Activated naive CD4-positive, alpha-beta T cell treated with anti-CD3 and anti-CD28 coated beads, Interleukin-2, amount 10 ng/mL, durations not matched to agents 7 days and 5 days (primary cell): Measurements from ENCODE around the gene CD44.

Experiments
- CTCF ChIA-PET: fragments of 350-600 bp; sonication (Branson Sonifier 250); formaldehyde crosslinking; loops from one replicate; lab custom pipeline; 2021; ENCODE audit warnings: antibody characterized with exemption; lab: Charles Lee
- DNase-seq: peaks from one replicate; pipeline ENCODE4 v3.0.0-alpha.2; 2020
- H3K27ac Mint-ChIP-seq: one replicate; pipeline ENCODE4 v1.8.0; 2021; ENCODE audit warnings: mild to moderate bottlenecking, moderate library complexity, mixed read lengths
- H3K27me3 Mint-ChIP-seq: one replicate; pipeline ENCODE4 v1.8.0; 2021; ENCODE audit warnings: mild to moderate bottlenecking, mixed read lengths
- H3K36me3 Mint-ChIP-seq: one replicate; pipeline ENCODE4 v1.8.0; 2021; ENCODE audit warnings: mixed read lengths
- H3K4me1 Mint-ChIP-seq: one replicate; pipeline ENCODE4 v1.8.0; 2021; ENCODE audit warnings: mixed read lengths
- H3K4me3 Mint-ChIP-seq: one replicate; pipeline ENCODE4 v1.8.0; 2021; ENCODE audit warnings: mild to moderate bottlenecking, moderate library complexity, mixed read lengths
- H3K9me3 Mint-ChIP-seq: one replicate; pipeline ENCODE4 v1.8.0; 2021; ENCODE audit warnings: mixed read lengths

The CD44 gene

GRCh38 chr11:35245786-35246185 lies 106.8 kb downstream of the CD44 start:
- peaks cover 9% of the 10 kb centered on the region for H3K36me3 Mint-ChIP-seq
- no peaks in the 10 kb centered on the region for H3K27me3 Mint-ChIP-seq
- DNase-seq, result no peak
- H3K27ac Mint-ChIP-seq, result no peak overlapping the region
- H3K4me1 Mint-ChIP-seq, result peaks cover 48% of the 10 kb centered on the region
- H3K4me3 Mint-ChIP-seq, result no peak overlapping the region
- CTCF ChIA-PET, result interaction anchor here (1.3 to 2.3 kb wide), 4 partner anchors 8 to 319 kb away, joined by 4 to 10 read pairs (median 8); no protein-coding TSS in a partner anchor
- H3K9me3 Mint-ChIP-seq, result peaks cover 16% of the 10 kb centered on the region

GRCh38 chr11:35246745-35247144 lies 107.8 kb downstream of the CD44 start:
- peaks cover 16% of the 10 kb centered on the region for H3K9me3 Mint-ChIP-seq
- H3K36me3 Mint-ChIP-seq, result peaks cover 9% of the 10 kb centered on the region
- H3K27me3 Mint-ChIP-seq, result no peaks in the 10 kb centered on the region
- CTCF ChIA-PET, result interaction anchor here (1.1 to 2.3 kb wide), 4 partner anchors 9 to 320 kb away, joined by 4 to 10 read pairs (median 7); no protein-coding TSS in a partner anchor
- no peak overlapping the region for H3K4me3 Mint-ChIP-seq
- H3K27ac Mint-ChIP-seq, result no peak overlapping the region
- no peak for DNase-seq
- peaks cover 43% of the 10 kb centered on the region for H3K4me1 Mint-ChIP-seq

- Mint-ChIP-seq H3K9me3 (peaks cover 16% of the 10 kb centered on the region), H3K4me1 (peaks cover 36% of the 10 kb centered on the region), H3K27ac (peak overlapping the region; percentile 83), H3K4me3 (no peak overlapping the region), H3K27me3 (no peaks in the 10 kb centered on the region), H3K36me3 (peaks cover 9% of the 10 kb centered on the region)
- DNase-seq, result peak; percentile 63
- CTCF ChIA-PET, result interaction anchor here (1.1 to 2.3 kb wide), 3 partner anchors 9 to 81 kb away, joined by 4 to 10 read pairs (median 10); no protein-coding TSS in a partner anchor
Observed at GRCh38 chr11:35247428-35247827, 108.5 kb downstream of the CD44 start.

GRCh38 chr11:35247863-35248262 lies 108.9 kb downstream of the CD44 start:
- CTCF ChIA-PET, result interaction anchor here (1.1 kb wide), 1 partner anchor 81 kb away, joined by 4 read pairs; no protein-coding TSS in a partner anchor
- Mint-ChIP-seq H3K27me3 (no peaks in the 10 kb centered on the region), H3K4me3 (no peak overlapping the region), H3K9me3 (peaks cover 16% of the 10 kb centered on the region), H3K36me3 (peaks cover 9% of the 10 kb centered on the region), H3K4me1 (peaks cover 32% of the 10 kb centered on the region), H3K27ac (peak overlapping the region; percentile 83)
- peak; percentile 24 for DNase-seq

- no peak overlapping the region for H3K27ac Mint-ChIP-seq
- DNase-seq, result no peak
- H3K36me3 Mint-ChIP-seq, result peaks cover 6% of the 10 kb centered on the region
- no peaks in the 10 kb centered on the region for H3K27me3 Mint-ChIP-seq
- H3K9me3 Mint-ChIP-seq, result peaks cover 16% of the 10 kb centered on the region
- H3K4me3 Mint-ChIP-seq, result no peak overlapping the region
- peaks cover 27% of the 10 kb centered on the region for H3K4me1 Mint-ChIP-seq
- CTCF ChIA-PET, result no interaction called here
Observed at GRCh38 chr11:35248558-35249323, 109.8 kb downstream of the CD44 start.

GRCh38 chr11:35250192-35250591 lies 111.2 kb downstream of the CD44 start:
- Mint-ChIP-seq H3K27me3 (peaks cover 4% of the 10 kb centered on the region), H3K4me1 (peaks cover 24% of the 10 kb centered on the region), H3K9me3 (peaks cover 16% of the 10 kb centered on the region), H3K36me3 (peaks cover 6% of the 10 kb centered on the region), H3K27ac (no peak overlapping the region), H3K4me3 (no peak overlapping the region)
- DNase-seq, result no peak
- CTCF ChIA-PET, result no interaction called here

GRCh38 chr11:35250621-35251020 lies 111.7 kb downstream of the CD44 start:
- H3K36me3 Mint-ChIP-seq, result peaks cover 8% of the 10 kb centered on the region
- DNase-seq, result no peak
- H3K27me3 Mint-ChIP-seq, result peaks cover 4% of the 10 kb centered on the region
- H3K27ac Mint-ChIP-seq, result no peak overlapping the region
- H3K9me3 Mint-ChIP-seq, result peaks cover 16% of the 10 kb centered on the region
- H3K4me1 Mint-ChIP-seq, result peaks cover 24% of the 10 kb centered on the region
- no peak overlapping the region for H3K4me3 Mint-ChIP-seq
- CTCF ChIA-PET, result no interaction called here

GRCh38 chr11:35253237-35253636 lies 114.3 kb downstream of the CD44 start:
- Mint-ChIP-seq H3K9me3 (peaks cover 9% of the 10 kb centered on the region), H3K36me3 (peaks cover 7% of the 10 kb centered on the region), H3K27me3 (peaks cover 4% of the 10 kb centered on the region), H3K4me1 (peaks cover 25% of the 10 kb centered on the region), H3K27ac (no peak overlapping the region), H3K4me3 (no peak overlapping the region)
- CTCF ChIA-PET, result no interaction called here
- no peak for DNase-seq

- CTCF ChIA-PET, result interaction anchor here (0.7 kb wide), 1 partner anchor 215 kb away, joined by 3 read pairs; no protein-coding TSS in a partner anchor
Observed at GRCh38 chr11:35255514-35255913, 116.5 kb downstream of the CD44 start.

GRCh38 chr11:35256296-35256695 lies 117.3 kb downstream of the CD44 start:
- Mint-ChIP-seq H3K4me1 (peaks cover 28% of the 10 kb centered on the region), H3K27me3 (peaks cover 7% of the 10 kb centered on the region), H3K9me3 (peaks cover 1% of the 10 kb centered on the region), H3K36me3 (peaks cover 5% of the 10 kb centered on the region), H3K27ac (no peak overlapping the region), H3K4me3 (no peak overlapping the region)
- DNase-seq, result no peak
- CTCF ChIA-PET, result interaction anchor here (0.7 to 1.3 kb wide), 2 partner anchors 10 to 215 kb away, joined by 3 to 4 read pairs; no protein-coding TSS in a partner anchor

More at GRCh38 chr11:35255514-35255913, 116.5 kb downstream of the CD44 start:
- H3K4me1 Mint-ChIP-seq, result peaks cover 28% of the 10 kb centered on the region
- H3K27ac Mint-ChIP-seq, result no peak overlapping the region
- H3K36me3 Mint-ChIP-seq, result peaks cover 5% of the 10 kb centered on the region
- peaks cover 1% of the 10 kb centered on the region for H3K9me3 Mint-ChIP-seq
- H3K4me3 Mint-ChIP-seq, result no peak overlapping the region
- peaks cover 7% of the 10 kb centered on the region for H3K27me3 Mint-ChIP-seq
- DNase-seq, result no peak

- Mint-ChIP-seq H3K4me3 (no peak overlapping the region), H3K27me3 (peaks cover 16% of the 10 kb centered on the region), H3K4me1 (peaks cover 28% of the 10 kb centered on the region), H3K27ac (peak overlapping the region; percentile 74), H3K9me3 (peaks cover 1% of the 10 kb centered on the region), H3K36me3 (peaks cover 5% of the 10 kb centered on the region)
- CTCF ChIA-PET, result interaction anchor here (0.7 to 1.3 kb wide), 2 partner anchors 9 to 335 kb away, joined by 3 to 4 read pairs; no protein-coding TSS in a partner anchor
- DNase-seq, result no peak
Observed at GRCh38 chr11:35257281-35257680, 118.3 kb downstream of the CD44 start.

GRCh38 chr11:35259529-35259928 lies 120.6 kb downstream of the CD44 start:
- peaks cover 1% of the 10 kb centered on the region for H3K9me3 Mint-ChIP-seq
- H3K27ac Mint-ChIP-seq, result no peak overlapping the region
- CTCF ChIA-PET, result no interaction called here
- peaks cover 5% of the 10 kb centered on the region for H3K36me3 Mint-ChIP-seq
- H3K4me3 Mint-ChIP-seq, result no peak overlapping the region
- peaks cover 28% of the 10 kb centered on the region for H3K4me1 Mint-ChIP-seq
- DNase-seq, result no peak
- peaks cover 15% of the 10 kb centered on the region for H3K27me3 Mint-ChIP-seq

- Mint-ChIP-seq H3K36me3 (peaks cover 2% of the 10 kb centered on the region), H3K4me3 (no peak overlapping the region), H3K27me3 (peaks cover 15% of the 10 kb centered on the region), H3K27ac (no peak overlapping the region), H3K9me3 (peaks cover 1% of the 10 kb centered on the region), H3K4me1 (peaks cover 28% of the 10 kb centered on the region)
- DNase-seq, result no peak
- CTCF ChIA-PET, result interaction anchor here (1.5 kb wide), 1 partner anchor 46 kb away, joined by 5 read pairs; no protein-coding TSS in a partner anchor
Observed at GRCh38 chr11:35260342-35260985, 121.5 kb downstream of the CD44 start.

GRCh38 chr11:35261197-35261596 lies 122.2 kb downstream of the CD44 start:
- Mint-ChIP-seq H3K9me3 (peaks cover 1% of the 10 kb centered on the region), H3K36me3 (peaks cover 2% of the 10 kb centered on the region), H3K27ac (no peak overlapping the region), H3K4me3 (no peak overlapping the region), H3K4me1 (peaks cover 23% of the 10 kb centered on the region), H3K27me3 (peaks cover 15% of the 10 kb centered on the region)
- DNase-seq, result no peak
- CTCF ChIA-PET, result interaction anchor here (0.6 to 1.5 kb wide), 3 partner anchors 45 to 1521 kb away, joined by 3 to 5 read pairs (median 4); no protein-coding TSS in a partner anchor
